GM19023 (cell line): ENCODE data around the gene CDK5.
"Not testable (repeated sequence)": the region's sequence is repeated elsewhere in the genome, so short reads cannot be mapped to it uniquely, and the experiment has no call there.

Experiments used
- ATAC-seq: cut with Tn5 transposase; IDR thresholded peaks from one replicate; pipeline ENCODE4 v1.9.1; 2021; ENCODE audit warnings: mild to moderate bottlenecking, moderate library complexity; ENCODE audit not compliant: unreplicated experiment

CDK5 gene

GRCh38 chr7:151058781-151059366 is 1.2 kb upstream of the CDK5 start:
- ATAC-seq, result no peak

GRCh38 chr7:151057989-151058780 is 488 bp upstream of the CDK5 start:
- ATAC-seq, result peak; percentile 87

- ATAC-seq, result no peak
Observed at GRCh38 chr7:151056666-151057505, 811 bp downstream of the CDK5 start.

DNA sequence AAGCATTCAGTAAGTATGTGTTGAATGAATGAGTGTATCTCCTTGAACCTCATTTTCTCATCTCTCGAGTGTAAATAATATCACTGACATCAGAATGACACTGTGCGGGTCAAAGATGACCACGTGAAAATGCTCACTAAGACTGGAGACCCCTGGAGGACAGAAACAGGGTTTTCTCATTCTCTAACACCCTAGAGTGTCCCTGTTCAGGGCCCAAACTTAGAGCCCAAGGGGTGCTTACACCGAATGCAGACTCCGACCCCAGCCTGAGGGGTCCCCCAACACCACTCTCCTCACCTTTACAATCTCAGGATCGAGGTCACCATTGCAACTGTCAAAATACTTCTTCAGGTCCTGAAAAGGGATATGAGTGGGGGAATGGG is 1.4 kb downstream of the CDK5 start:
- ATAC-seq, result no peak

DNA sequence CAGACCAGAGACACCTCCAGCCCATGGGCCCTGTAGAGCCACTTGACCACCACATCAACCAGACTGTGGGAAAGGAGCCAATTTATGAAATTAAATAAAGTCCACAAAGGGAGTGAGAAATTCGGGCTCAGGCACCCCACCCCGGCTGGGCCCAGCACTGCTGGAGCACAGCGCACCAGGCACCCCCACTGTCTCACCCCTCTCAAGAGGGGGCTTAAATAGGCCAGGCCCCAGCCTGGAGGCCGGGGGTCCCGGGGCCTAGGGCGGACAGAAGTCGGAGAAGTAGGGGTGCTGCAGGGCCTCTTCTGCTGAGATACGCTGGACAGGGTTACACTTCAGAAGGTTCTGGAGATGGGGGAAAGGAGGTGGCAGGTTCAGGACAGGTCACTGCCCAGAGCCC is 3.9 kb downstream of the CDK5 start:
- no peak for ATAC-seq

DNA sequence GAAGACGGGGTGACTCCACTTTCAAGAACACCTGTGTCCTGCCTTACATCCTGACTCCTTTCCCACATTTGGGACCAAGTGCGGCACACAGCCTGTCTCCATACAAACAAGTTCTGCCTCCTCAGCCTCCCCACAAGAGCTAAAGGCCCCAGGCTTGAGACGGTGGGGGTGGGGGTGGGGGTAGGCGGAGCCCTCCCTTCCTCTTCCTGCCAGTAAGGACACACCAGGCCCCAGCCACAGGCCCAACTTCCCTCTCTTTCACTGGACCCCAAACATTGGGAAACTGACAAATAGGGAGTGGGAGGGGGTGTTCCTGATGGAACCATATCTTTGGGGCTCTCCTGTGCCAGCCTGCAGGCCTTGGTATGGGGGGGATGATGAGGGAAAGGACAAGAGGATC is 4.6 kb downstream of the CDK5 start:
- no peak for ATAC-seq

GRCh38 chr7:151051108-151051507 is 6.6 kb downstream of the CDK5 start:
- no peak for ATAC-seq

DNA sequence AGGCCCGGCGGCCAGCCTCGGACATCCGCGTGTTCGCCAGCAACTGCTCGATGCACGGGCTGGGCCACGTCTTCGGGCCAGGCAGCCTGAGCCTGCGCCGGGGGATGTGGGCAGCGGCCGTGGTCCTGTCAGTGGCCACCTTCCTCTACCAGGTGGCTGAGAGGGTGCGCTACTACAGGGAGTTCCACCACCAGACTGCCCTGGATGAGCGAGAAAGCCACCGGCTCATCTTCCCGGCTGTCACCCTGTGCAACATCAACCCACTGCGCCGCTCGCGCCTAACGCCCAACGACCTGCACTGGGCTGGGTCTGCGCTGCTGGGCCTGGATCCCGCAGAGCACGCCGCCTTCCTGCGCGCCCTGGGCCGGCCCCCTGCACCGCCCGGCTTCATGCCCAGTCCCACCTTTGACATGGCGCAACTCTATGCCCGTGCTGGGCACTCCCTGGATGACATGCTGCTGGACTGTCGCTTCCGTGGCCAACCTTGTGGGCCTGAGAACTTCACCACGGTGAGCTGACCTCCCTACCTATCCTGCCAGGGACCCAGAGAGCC is 8.7 kb downstream of the CDK5 start:
- no peak for ATAC-seq

GRCh38 chr7:151047976-151048815 is 9.5 kb downstream of the CDK5 start, which contains the start of gene ASIC3:
Gene ASIC3 (plus strand): TSS chr7:151048531. CDS start chr7:151048886, 355 bp downstream.
- ATAC-seq, result no peak

- no peak for ATAC-seq
Observed at GRCh38 chr7:151046603-151047573, 10.8 kb downstream of the CDK5 start.

DNA sequence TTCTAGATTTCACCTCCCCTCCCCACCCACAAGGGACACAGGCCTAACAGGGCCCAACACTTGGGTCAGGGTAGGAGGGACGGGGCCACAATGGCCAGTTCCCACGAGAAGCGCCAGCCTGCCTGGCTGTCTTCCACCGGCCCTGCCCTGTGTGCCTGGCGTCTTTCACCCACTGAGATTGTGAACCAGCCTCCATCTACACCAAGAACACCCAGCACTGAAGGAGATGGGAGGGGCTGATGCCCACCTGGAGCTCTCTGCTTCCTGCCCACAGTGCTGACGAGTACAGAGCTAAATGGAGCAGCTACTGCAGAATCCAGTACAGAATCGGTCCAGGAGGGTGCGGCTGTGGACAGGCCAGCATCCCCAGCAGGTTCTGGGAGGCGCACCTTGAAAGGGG is 11.7 kb downstream of the CDK5 start:
- no peak for ATAC-seq

GRCh38 chr7:151045262-151045661 is 12.4 kb downstream of the CDK5 start:
- no peak for ATAC-seq

DNA sequence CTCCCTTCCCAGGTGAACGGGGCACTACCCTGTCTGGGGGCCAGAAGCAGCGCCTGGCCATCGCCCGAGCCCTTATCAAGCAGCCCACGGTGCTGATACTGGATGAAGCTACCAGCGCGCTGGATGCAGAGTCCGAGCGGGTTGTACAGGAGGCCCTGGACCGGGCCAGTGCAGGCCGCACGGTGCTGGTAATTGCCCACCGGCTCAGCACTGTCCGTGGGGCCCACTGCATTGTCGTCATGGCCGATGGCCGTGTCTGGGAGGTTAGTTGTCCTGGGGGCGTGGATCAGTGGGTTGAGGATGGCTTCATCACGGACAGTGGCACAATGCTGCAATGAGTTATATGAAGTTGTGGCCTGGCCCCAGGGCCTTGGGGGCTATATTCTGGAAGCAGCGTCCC is 13.7 kb downstream of the CDK5 start:
- ATAC-seq, result no peak

DNA sequence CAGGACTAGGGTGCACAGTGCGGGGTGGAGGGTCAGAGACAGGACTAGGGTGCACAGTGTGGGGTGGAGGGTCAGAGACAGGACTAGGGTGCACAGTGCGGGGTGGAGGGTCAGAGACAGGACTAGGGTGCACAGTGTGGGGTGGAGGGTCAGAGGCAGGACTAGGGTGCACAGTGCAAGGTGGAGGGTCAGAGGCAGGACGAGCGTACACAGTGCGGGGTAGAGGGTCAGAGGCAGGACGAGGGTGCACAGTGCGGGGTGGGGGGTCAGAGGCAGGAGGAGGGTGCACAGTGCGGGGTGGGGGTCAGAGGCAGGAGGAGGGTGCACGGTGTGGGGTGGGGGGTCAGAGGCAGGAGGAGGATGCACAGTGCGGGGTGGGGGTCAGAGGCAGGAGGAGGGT is 14.2 kb downstream of the CDK5 start:
- not testable (repeated sequence) for ATAC-seq

DNA sequence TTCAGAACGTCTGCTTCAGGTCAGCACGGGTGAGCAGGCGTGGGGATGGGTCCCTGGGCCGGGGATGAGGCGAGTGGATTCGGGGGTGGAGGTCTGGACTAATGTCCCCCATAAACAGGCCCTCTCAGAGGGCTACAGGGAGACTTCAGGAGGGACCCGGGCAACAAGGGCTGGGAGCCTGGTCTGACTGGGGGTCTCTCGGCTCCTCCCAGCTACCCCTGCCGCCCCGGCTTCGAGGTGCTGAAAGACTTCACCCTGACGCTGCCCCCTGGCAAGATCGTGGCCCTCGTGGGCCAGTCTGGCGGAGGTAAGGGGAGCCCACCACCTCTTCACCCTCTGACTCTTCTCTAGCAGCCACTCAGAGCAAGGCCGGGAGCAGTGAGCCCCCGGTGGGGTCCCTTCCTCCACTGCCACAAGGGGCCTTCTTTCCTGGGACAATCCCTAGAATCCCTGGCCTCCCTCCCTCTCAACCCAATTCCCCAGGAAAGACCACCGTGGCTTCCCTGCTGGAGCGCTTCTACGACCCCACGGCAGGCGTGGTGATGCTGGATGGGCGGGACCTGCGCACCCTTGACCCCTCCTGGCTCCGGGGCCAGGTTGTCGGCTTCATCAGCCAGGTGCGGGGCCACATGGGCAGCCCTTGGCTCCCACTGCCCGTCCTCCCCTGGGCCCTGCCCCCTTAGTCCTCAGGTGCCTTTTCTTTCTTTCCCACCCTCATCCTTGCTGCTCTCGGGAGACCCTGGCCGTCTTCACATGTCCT is 16.9 kb downstream of the CDK5 start:
- no peak for ATAC-seq

GRCh38 chr7:151039850-151040548 is 17.7 kb downstream of the CDK5 start:
- ATAC-seq, result no peak

GRCh38 chr7:151038951-151039849 is 18.5 kb downstream of the CDK5 start:
- ATAC-seq, result no peak
